B cell (primary cell): ENCODE data around the gene MED8.

Source experiments
- CTCF ChIP-seq: fragments of 200-600 bp; IDR thresholded peaks from one replicate; pipeline ENCODE4 v1.8.0; 2022; ENCODE audit warnings: antibody characterized with exemption, mild to moderate bottlenecking
- EZH2 ChIP-seq: IDR thresholded peaks from 2 replicates; pipeline ENCODE4 v1.6.1; 2012; ENCODE audit warnings: borderline replicate concordance, low read depth, mild to moderate bottlenecking, moderate library complexity, low read length; ENCODE audit not compliant: insufficient read depth, poor library complexity, severe bottlenecking

- TF ChIP-seq CTCF (no peak), EZH2 (no peak)
Observed at GRCh38 chr1:43359696-43360095, 29.9 kb downstream of the MED8 start.
